Astrocyte (in vitro differentiated cells and primary cell): ENCODE results near the gene AFMID. TPM values are rescaled to one million over a fixed set of nuclear protein-coding genes. Genes with fewer than 3 reads are reported as not detected.

Experiments used
- DNase-seq: peaks from one replicate; pipeline ENCODE4 v3.0.0-alpha.2; 2010; ENCODE audit warnings: low read depth
- FAIRE-seq: peaks from 2 replicates; lab custom pipeline; 2011; peaks lifted over from hg19 to GRCh38; lab: Jason Lieb, UNC
- H2AFZ ChIP-seq: 2 replicates; pipeline ENCODE4 v1.6.0; 2012; ENCODE audit warnings: low read depth, low read length, inconsistent platforms
- H3K27ac ChIP-seq: 2 replicates; pipeline ENCODE4 v1.5.1; 2011; ENCODE audit warnings: low read depth, low read length, inconsistent platforms
- H3K27me3 ChIP-seq: 2 replicates; pipeline ENCODE4 v1.6.0; 2011; ENCODE audit warnings: low read length, inconsistent platforms; ENCODE audit not compliant: insufficient read depth
- H3K36me3 ChIP-seq: 2 replicates; pipeline ENCODE4 v1.5.1; 2011; ENCODE audit warnings: low read length, inconsistent platforms; ENCODE audit not compliant: insufficient read depth
- H3K4me1 ChIP-seq: 2 replicates; pipeline ENCODE4 v1.5.1; 2011; ENCODE audit warnings: low read length, inconsistent platforms; ENCODE audit not compliant: insufficient read depth
- H3K4me2 ChIP-seq: 2 replicates; pipeline ENCODE4 v1.6.0; 2012; ENCODE audit warnings: low read length, inconsistent platforms
- H3K4me3 ChIP-seq: 2 replicates; pipeline ENCODE4 v1.5.1; 2011; ENCODE audit warnings: low read depth, mild to moderate bottlenecking, low read length, inconsistent platforms; ENCODE audit not compliant: insufficient read depth
- H3K79me2 ChIP-seq: 2 replicates; pipeline ENCODE4 v1.6.0; 2012; ENCODE audit warnings: mild to moderate bottlenecking, low read length, inconsistent platforms; ENCODE audit not compliant: insufficient read depth
- H3K9ac ChIP-seq: 2 replicates; pipeline ENCODE4 v1.6.0; 2012; ENCODE audit warnings: mild to moderate bottlenecking, low read length, inconsistent platforms
- H3K9me3 ChIP-seq: 2 replicates; pipeline ENCODE4 v1.5.1; 2012; ENCODE audit warnings: low read depth, mild to moderate bottlenecking, low read length, inconsistent platforms; ENCODE audit not compliant: insufficient read depth
- H4K20me1 ChIP-seq: 2 replicates; pipeline ENCODE4 v1.6.0; 2012; ENCODE audit warnings: low read length, inconsistent platforms; ENCODE audit not compliant: insufficient read depth
- H3K27ac Mint-ChIP-seq: one replicate; pipeline ENCODE4 v1.8.0; 2021; ENCODE audit warnings: mild to moderate bottlenecking, mixed read lengths; ENCODE audit not compliant: unreplicated experiment
- H3K27me3 Mint-ChIP-seq: one replicate; pipeline ENCODE4 v1.8.0; 2021; ENCODE audit warnings: low read depth, mixed read lengths; ENCODE audit not compliant: unreplicated experiment
- H3K36me3 Mint-ChIP-seq: one replicate; pipeline ENCODE4 v1.8.0; 2021; ENCODE audit warnings: low read depth, mixed read lengths; ENCODE audit not compliant: unreplicated experiment
- H3K4me1 Mint-ChIP-seq: one replicate; pipeline ENCODE4 v1.8.0; 2021; ENCODE audit warnings: low read depth, mixed read lengths; ENCODE audit not compliant: unreplicated experiment
- H3K4me3 Mint-ChIP-seq: one replicate; pipeline ENCODE4 v1.8.0; 2021; ENCODE audit warnings: mild to moderate bottlenecking, moderate library complexity, mixed read lengths; ENCODE audit not compliant: unreplicated experiment
- H3K9me3 Mint-ChIP-seq: one replicate; pipeline ENCODE4 v1.8.0; 2021; ENCODE audit warnings: mild to moderate bottlenecking, mixed read lengths; ENCODE audit not compliant: unreplicated experiment
- EZH2 ChIP-seq: IDR thresholded peaks from 2 replicates; pipeline ENCODE4 v1.6.1; 2012; ENCODE audit warnings: mild to moderate bottlenecking, low read length, inconsistent platforms; ENCODE audit not compliant: insufficient read depth
- total RNA-seq: library from RNA; stranded (reverse); gene quantifications from 2 replicates; pipeline ENCODE4 v1.2.1, GENCODE V29; 2021
- TF ChIP-seq, protein P1 (sequence below): IDR thresholded peaks from 2 replicates; pipeline ENCODE4 v1.5.1; 2011; ENCODE audit warnings: low read depth, mild to moderate bottlenecking, inconsistent platforms, low read length, moderate library complexity; ENCODE audit not compliant: insufficient read depth

The AFMID gene
- total RNA-seq, 1 donor from 2014 or later: 53.7 TPM

DNA sequence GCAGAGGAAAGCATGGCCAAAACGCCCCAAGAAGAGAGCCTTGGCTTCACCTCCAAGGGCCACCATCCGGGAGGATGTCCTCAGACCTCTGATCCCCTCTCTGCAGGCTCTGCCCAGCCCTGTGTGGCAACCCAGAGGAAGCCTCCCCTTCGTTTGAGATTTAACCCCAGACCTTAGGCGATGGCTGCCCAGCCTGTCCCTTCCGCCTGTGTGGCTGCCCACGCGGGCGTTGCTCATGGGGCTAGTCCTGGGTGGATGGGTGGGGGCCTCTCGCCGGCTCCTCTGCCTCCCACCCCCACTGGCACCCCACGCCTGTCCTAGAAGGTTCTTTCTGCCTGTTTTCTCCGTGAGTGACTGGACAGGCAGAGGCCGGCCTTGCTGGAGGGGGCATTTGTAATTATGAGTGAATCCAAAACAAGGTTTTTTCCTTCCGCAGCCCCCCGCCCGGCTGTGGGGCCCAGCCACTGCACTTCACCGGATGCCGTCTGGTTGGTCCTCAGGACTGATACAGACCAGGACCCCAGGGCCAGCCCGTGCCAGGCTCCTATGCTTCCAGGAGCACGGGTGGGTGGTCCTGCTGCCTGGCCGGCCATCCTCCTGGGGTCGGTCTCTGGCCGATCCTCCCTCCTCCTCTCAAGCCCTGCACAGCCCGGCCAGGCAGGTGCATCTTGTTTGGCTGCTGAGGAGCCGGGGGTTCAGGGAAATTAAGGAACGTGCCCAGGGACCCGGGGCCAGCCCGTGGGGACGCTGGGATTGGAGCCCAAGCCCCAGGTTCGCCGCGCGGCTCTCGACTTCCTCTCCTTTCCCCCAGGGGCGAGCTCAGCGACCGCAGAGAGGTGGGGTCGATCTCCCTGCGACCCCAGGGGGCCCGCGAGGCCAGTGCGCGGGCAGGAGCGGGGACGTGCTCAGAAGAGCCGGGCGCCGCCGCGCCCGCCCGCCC, 44.1 kb downstream of the AFMID start, which contains the start of gene TMEM235:
Gene TMEM235 (plus strand): TSS at position 636 of the 940 bp plus-strand sequence. CDS start 393 bp downstream, outside the sequence.
- Histone ChIP-seq H3K9me3 (no peaks in the 10 kb centered on the region), H3K9ac (no peak within 1 kb of the TSS), H4K20me1 (no peaks in the 10 kb centered on the region), H3K36me3 (no peaks in the 10 kb centered on the region), H3K4me1 (no peaks in the 10 kb centered on the region), H3K27me3 (peaks cover 19% of the 10 kb centered on the region), H3K4me3 (no peak within 1 kb of the TSS), H3K4me2 (peak within 1 kb of the TSS; percentile 30), H2AFZ (no peak within 1 kb of the TSS), H3K79me2 (no peaks in the 10 kb centered on the region), H3K27ac (no peak within 1 kb of the TSS)
- Mint-ChIP-seq H3K36me3 (no peaks in the 10 kb centered on the region), H3K4me3 (no peak within 1 kb of the TSS), H3K27ac (no peak within 1 kb of the TSS), H3K9me3 (no peaks in the 10 kb centered on the region), H3K4me1 (no peaks in the 10 kb centered on the region), H3K27me3 (peaks cover 36% of the 10 kb centered on the region)
- FAIRE-seq (no peak), DNase-seq (no peak)
- TF ChIP-seq EZH2: peak; percentile 82
- TF ChIP-seq, protein P1, sequence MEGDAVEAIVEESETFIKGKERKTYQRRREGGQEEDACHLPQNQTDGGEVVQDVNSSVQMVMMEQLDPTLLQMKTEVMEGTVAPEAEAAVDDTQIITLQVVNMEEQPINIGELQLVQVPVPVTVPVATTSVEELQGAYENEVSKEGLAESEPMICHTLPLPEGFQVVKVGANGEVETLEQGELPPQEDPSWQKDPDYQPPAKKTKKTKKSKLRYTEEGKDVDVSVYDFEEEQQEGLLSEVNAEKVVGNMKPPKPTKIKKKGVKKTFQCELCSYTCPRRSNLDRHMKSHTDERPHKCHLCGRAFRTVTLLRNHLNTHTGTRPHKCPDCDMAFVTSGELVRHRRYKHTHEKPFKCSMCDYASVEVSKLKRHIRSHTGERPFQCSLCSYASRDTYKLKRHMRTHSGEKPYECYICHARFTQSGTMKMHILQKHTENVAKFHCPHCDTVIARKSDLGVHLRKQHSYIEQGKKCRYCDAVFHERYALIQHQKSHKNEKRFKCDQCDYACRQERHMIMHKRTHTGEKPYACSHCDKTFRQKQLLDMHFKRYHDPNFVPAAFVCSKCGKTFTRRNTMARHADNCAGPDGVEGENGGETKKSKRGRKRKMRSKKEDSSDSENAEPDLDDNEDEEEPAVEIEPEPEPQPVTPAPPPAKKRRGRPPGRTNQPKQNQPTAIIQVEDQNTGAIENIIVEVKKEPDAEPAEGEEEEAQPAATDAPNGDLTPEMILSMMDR: no peak

DNA sequence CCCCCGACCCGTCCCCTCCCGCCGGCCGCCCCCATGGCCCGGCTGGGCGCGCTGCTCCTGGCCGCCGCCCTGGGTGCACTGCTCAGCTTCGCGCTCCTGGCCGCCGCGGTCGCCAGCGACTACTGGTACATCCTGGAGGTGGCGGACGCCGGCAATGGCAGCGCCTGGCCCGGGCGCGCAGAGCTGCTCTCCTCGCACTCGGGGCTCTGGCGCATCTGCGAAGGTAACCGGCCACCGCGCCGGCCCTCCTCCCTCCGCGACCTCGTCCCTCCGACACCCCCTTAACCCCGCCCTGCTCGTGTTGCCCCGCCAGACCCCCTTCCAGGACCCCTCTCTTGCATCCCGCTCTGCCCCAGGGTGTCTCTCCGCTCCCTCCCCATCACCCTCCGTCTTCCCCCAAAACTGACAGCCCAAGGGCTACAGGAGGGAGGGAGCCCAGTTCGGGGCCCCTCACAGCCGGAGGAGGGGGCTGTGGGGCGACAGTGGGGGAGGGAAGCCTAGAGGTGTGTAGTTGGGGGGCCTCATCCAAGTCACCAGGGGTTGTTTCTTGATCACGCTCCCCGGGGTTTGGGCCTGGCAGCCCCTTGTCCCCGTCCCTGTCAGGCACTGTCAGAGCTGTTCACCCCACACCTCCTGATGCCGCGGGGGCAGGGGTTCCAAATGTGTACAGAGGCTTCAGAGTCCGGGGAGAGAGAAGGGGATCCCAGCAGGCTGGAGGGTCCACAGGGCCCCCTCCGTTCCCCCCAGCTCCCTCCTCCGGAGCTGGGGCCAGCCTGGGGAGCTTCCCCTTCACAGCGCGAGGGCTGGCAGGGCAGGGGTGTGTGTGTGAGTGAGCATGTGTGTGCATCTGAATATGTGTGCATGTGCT, 45.1 kb downstream of the AFMID start:
- no peaks in the 10 kb centered on the region for H3K79me2 ChIP-seq
- DNase-seq (no peak), FAIRE-seq (no peak)
- no peaks in the 10 kb centered on the region for H3K4me1 Mint-ChIP-seq
- H3K36me3 ChIP-seq: no peaks in the 10 kb centered on the region
- no peak overlapping the region for H3K4me3 Mint-ChIP-seq
- H3K9me3 ChIP-seq: no peaks in the 10 kb centered on the region
- no peak overlapping the region for H3K27ac Mint-ChIP-seq
- H3K4me1 ChIP-seq: no peaks in the 10 kb centered on the region
- H2AFZ ChIP-seq: no peak overlapping the region
- TF ChIP-seq EZH2: peak; percentile 87
- TF ChIP-seq, protein P1: no peak
- H3K9me3 Mint-ChIP-seq: no peaks in the 10 kb centered on the region
- H3K9ac ChIP-seq: no peak overlapping the region
- no peaks in the 10 kb centered on the region for H3K36me3 Mint-ChIP-seq
- H3K27ac ChIP-seq: no peak overlapping the region
- no peaks in the 10 kb centered on the region for H4K20me1 ChIP-seq
- H3K27me3 ChIP-seq: peaks cover 19% of the 10 kb centered on the region
- no peak overlapping the region for H3K4me2 ChIP-seq
- no peak overlapping the region for H3K4me3 ChIP-seq
- H3K27me3 Mint-ChIP-seq: peaks cover 36% of the 10 kb centered on the region
